Measurements from ENCODE around the gene NR3C2. TPM values are rescaled to one million over a fixed set of nuclear protein-coding genes. Genes with fewer than 3 reads are reported as not detected.

Gene NR3C2
- total and polyA plus RNA-seq, 2 experiments from 2014 or later = 1.2 to 3.0 TPM

DNA sequence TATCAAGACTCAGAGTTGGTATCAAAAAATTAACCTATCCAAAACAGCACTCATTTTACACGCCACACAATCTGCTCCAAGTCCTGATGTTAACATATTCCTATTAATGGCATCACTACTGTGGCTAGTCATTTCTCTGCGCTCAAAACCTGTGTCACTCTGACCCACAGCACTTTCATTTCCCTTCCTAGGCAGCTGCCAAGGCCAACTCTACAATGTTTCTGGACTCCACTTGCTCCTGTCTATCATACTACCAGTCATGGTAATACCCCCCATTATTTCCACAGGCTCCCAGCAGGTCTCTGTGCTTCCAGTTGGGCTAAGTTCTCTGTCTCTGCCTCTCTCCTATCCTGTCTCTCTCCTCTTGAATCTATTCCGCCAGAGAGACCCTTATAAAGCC lies 323.6 kb downstream of the NR3C2 start (continued):
- TF ChIP-seq, protein P1, sequence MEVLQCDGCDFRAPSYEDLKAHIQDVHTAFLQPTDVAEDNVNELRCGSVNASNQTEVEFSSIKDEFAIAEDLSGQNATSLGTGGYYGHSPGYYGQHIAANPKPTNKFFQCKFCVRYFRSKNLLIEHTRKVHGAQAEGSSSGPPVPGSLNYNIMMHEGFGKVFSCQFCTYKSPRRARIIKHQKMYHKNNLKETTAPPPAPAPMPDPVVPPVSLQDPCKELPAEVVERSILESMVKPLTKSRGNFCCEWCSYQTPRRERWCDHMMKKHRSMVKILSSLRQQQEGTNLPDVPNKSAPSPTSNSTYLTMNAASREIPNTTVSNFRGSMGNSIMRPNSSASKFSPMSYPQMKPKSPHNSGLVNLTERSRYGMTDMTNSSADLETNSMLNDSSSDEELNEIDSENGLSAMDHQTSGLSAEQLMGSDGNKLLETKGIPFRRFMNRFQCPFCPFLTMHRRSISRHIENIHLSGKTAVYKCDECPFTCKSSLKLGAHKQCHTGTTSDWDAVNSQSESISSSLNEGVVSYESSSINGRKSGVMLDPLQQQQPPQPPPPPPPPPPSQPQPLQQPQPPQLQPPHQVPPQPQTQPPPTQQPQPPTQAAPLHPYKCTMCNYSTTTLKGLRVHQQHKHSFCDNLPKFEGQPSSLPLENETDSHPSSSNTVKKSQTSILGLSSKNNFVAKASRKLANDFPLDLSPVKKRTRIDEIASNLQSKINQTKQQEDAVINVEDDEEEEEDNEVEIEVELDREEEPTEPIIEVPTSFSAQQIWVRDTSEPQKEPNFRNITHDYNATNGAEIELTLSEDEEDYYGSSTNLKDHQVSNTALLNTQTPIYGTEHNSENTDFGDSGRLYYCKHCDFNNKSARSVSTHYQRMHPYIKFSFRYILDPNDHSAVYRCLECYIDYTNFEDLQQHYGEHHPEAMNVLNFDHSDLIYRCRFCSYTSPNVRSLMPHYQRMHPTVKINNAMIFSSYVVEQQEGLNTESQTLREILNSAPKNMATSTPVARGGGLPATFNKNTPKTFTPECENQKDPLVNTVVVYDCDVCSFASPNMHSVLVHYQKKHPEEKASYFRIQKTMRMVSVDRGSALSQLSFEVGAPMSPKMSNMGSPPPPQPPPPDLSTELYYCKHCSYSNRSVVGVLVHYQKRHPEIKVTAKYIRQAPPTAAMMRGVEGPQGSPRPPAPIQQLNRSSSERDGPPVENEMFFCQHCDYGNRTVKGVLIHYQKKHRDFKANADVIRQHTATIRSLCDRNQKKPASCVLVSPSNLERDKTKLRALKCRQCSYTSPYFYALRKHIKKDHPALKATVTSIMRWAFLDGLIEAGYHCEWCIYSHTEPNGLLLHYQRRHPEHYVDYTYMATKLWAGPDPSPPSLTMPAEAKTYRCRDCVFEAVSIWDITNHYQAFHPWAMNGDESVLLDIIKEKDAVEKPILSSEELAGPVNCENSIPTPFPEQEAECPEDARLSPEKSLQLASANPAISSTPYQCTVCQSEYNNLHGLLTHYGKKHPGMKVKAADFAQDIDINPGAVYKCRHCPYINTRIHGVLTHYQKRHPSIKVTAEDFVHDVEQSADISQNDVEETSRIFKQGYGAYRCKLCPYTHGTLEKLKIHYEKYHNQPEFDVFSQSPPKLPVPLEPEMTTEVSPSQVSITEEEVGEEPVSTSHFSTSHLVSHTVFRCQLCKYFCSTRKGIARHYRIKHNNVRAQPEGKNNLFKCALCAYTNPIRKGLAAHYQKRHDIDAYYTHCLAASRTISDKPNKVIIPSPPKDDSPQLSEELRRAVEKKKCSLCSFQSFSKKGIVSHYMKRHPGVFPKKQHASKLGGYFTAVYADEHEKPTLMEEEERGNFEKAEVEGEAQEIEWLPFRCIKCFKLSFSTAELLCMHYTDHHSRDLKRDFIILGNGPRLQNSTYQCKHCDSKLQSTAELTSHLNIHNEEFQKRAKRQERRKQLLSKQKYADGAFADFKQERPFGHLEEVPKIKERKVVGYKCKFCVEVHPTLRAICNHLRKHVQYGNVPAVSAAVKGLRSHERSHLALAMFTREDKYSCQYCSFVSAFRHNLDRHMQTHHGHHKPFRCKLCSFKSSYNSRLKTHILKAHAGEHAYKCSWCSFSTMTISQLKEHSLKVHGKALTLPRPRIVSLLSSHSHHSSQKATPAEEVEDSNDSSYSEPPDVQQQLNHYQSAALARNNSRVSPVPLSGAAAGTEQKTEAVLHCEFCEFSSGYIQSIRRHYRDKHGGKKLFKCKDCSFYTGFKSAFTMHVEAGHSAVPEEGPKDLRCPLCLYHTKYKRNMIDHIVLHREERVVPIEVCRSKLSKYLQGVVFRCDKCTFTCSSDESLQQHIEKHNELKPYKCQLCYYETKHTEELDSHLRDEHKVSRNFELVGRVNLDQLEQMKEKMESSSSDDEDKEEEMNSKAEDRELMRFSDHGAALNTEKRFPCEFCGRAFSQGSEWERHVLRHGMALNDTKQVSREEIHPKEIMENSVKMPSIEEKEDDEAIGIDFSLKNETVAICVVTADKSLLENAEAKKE (CRISPR knock-in tag; IDR thresholded peaks at IDR 0.05) = no peak

DNA sequence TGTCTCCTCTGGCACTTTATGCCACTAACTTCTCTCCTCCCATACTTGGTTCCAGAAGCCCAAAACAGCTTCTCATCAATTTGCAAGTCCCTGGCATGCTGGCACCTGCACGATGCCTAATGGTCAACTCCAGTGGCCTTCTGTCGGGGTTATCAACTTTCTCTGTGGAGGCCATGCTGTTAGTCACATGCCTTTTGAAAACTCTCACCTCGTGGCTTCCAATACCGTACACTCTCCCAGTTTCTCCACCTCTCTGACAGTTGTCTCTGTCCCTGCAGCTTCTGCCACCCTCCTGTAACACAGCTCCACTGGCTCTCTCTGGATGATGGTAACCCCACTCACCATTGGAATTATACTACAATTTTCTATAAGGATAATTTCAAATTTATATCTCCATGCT lies 324.0 kb downstream of the NR3C2 start:
- ATAC-seq (no peak), DNase-seq (ENCODE audit: low spot score) (no peak)
- H3K9me3 Mint-ChIP-seq = peaks cover 15% of the 10 kb centered on the region
- Histone ChIP-seq H3K27ac (ENCODE audit: low read depth) (no peak overlapping the region), H3K9me2 (ENCODE audit: insufficient read depth) (peaks cover 12% of the 10 kb centered on the region; the same call in 1 of the 2 replicates), H3F3A (replicated peaks; ENCODE audit: low read depth) (no peaks in the 10 kb centered on the region), H4K20me1 (replicated peaks; ENCODE audit: insufficient read depth) (no peaks in the 10 kb centered on the region), H3K4me1 (ENCODE audit: insufficient read depth) (peaks cover 13% of the 10 kb centered on the region), H3K27me3 (ENCODE audit: insufficient read depth) (no peaks in the 10 kb centered on the region), H3K36me3 (ENCODE audit: insufficient read depth) (no peaks in the 10 kb centered on the region), H2AFZ (no peak overlapping the region), H3K4me3 (no peak overlapping the region), H3K4me2 (no peak overlapping the region), H3K79me2 (replicated peaks; ENCODE audit: insufficient read depth) (no peaks in the 10 kb centered on the region)
- no peak overlapping the region for H3K4me3 Mint-ChIP-seq
- H3K27ac Mint-ChIP-seq = no peak overlapping the region
- no peaks in the 10 kb centered on the region for H3K27me3 Mint-ChIP-seq (ENCODE audit: insufficient read depth, low read depth, poor library complexity)
- TF ChIP-seq STAT1 (IDR thresholded peaks at IDR 0.05; ENCODE audit: unreplicated experiment) (no peak), EZH2 (IDR thresholded peaks at IDR 0.05; ENCODE audit: low read depth, unreplicated experiment) (no peak)
- TF ChIP-seq, protein P1 (CRISPR knock-in tag; IDR thresholded peaks at IDR 0.05) = no peak
- H3K4me1 Mint-ChIP-seq = peaks cover 18% of the 10 kb centered on the region
- peaks cover 3% of the 10 kb centered on the region for H3K36me3 Mint-ChIP-seq (ENCODE audit: low read depth)
